ENCODE data around the gene FTH1.

The FTH1 gene

DNA sequence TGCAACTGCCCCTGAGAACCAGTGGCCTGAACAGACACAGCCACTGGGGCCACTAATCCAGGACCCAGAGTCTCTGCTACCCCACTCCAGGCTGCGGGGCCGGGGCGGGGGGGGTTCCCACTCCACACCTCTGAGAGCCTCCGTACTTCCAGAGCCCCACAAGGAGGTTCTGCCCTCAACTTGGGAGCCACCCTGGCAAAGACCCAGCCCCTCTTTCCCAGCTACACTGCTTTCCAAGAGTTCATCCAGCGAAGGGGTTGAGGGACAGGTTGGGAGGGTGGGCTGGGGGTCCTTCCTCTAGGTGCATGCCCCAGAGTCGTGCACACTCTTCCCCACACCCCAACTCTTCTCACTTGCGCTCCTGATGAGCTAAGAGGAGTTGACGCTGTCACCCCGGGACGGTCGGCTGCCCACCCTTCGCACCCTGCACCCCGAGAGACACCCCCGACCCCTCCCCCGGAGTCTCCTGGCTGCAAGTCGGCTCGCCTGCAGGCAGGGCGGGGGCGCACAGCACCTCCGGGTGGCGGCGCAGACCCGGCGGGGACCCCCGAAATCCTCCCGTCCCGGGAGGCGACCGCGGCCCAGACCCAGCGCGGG lies 50.6 kb downstream of the FTH1 start:
- Histone ChIP-seq H3K9me3 (no peaks in the 10 kb centered on the region), H3K4me1 (peaks cover 3% of the 10 kb centered on the region; the same call in 1 of the 2 replicates), H3K4me3 (peak overlapping the region; percentile 37), H3K27me3 (ENCODE audit: low read depth) (no peaks in the 10 kb centered on the region), H3K36me3 (replicated peaks) (no peaks in the 10 kb centered on the region)
- peak in 1 of 2 experiments; percentile 13 for DNase-seq (ENCODE audit: low spot score in 2 of 2)
- in situ Hi-C loops (cut with MboI; ENCODE audit: low sequenced_read_pairs), result no loop called here

DNA sequence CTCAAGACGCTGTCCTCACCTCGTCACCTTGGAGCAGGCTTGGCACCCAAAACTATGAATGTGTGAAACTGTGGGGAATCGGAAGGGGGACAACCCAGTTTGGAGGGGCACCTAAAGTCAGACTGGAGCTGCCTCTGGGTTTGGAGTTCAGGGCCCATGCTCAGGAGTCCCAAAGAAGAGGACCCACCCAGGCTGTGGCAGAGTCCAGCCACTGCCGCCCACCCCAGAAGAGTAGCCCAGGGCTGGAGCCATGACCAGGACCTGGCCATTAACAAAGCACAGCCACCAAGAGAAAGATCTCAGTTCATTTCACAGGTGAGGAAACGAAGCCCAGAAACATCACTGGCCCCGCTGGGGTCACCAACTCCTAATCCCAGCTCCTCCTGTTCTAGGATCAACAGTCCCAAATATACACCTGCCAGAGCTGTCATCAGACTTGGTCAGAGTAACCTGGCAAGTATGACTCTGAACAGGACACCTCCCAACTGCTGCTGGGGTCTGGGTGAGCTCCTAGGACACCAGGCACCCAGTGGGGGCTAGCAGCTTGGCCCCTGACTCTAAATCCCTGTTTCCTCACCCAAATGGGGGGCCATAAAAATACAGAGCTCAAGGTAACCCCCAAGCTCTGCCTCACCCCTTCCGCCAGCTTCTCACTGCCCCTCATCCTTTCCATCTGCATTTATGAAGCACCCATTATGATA lies 52.8 kb downstream of the FTH1 start:
- in situ Hi-C loops (cut with MboI; ENCODE audit: low sequenced_read_pairs), result no loop called here
- no peak for DNase-seq (ENCODE audit: low spot score in 2 of 2)
- Histone ChIP-seq H3K27me3 (ENCODE audit: low read depth) (no peaks in the 10 kb centered on the region), H3K4me3 (no peak overlapping the region), H3K9me3 (no peaks in the 10 kb centered on the region), H3K4me1 (peaks cover 3% of the 10 kb centered on the region; the same call in 1 of the 2 replicates), H3K36me3 (replicated peaks) (no peaks in the 10 kb centered on the region)
